H1 (cell line): Measurements from ENCODE around the gene NRSN1. TPM values are rescaled to one million over a fixed set of nuclear protein-coding genes. Genes with fewer than 3 reads are reported as not detected.

Source experiments
- CTCF ChIA-PET: fragments of 300-600 bp; sonication (Branson Sonifier 250); formaldehyde crosslinking; loops from one replicate; lab custom pipeline; 2021; ENCODE audit not compliant: partially characterized antibody; lab: Charles Lee
- POLR2A ChIA-PET: fragments of 300-600 bp; sonication (Branson Sonifier 250); formaldehyde crosslinking; loops from one replicate; lab custom pipeline; 2021; ENCODE audit warnings: inconsistent platforms; ENCODE audit not compliant: partially characterized antibody; lab: Charles Lee
- DNase-seq, 2 experiments: peaks; one replicate each; pipeline versions ENCODE4 v3.0.0 to v3.0.0-alpha.2; 2010 to 2022; ENCODE audit warnings: low spot score in 2 of 2, low read depth in 1 of 2, mixed read lengths in 1 of 2
- FAIRE-seq: peaks from 2 replicates; lab custom pipeline; 2011; peaks lifted over from hg19 to GRCh38; lab: Jason Lieb, UNC
- H2AFZ ChIP-seq: 2 replicates; pipeline ENCODE4 v1.8.1; 2012; ENCODE audit warnings: low read length, inconsistent platforms
- H2AK5ac ChIP-seq: 2 replicates; pipeline ENCODE4 v1.6.1; 2013; ENCODE audit warnings: low read depth, low read length
- H2BK120ac ChIP-seq: replicated peaks from 2 replicates; pipeline ENCODE3; 2013; ENCODE audit warnings: low read depth, low read length, inconsistent platforms
- H2BK12ac ChIP-seq: 2 replicates; pipeline ENCODE4 v1.6.1; 2013; ENCODE audit warnings: low read depth, low read length
- H2BK15ac ChIP-seq: 2 replicates; pipeline ENCODE4 v1.6.1; 2013; ENCODE audit warnings: low read length
- H2BK20ac ChIP-seq: 2 replicates; pipeline ENCODE4 v1.6.1; 2013; ENCODE audit warnings: low read length
- H2BK5ac ChIP-seq: 2 replicates; pipeline ENCODE4 v1.6.1; 2013; ENCODE audit warnings: low read depth, low read length
- H3K14ac ChIP-seq: 2 replicates; pipeline ENCODE4 v1.6.1; 2013; ENCODE audit warnings: inconsistent platforms; ENCODE audit not compliant: insufficient read length
- H3K18ac ChIP-seq: 2 replicates; pipeline ENCODE4 v1.6.1; 2013; ENCODE audit warnings: low read length; ENCODE audit errors: extremely low read depth
- H3K23ac ChIP-seq: 2 replicates; pipeline ENCODE4 v1.6.1; 2013; ENCODE audit warnings: inconsistent platforms; ENCODE audit not compliant: insufficient read length
- H3K23me2 ChIP-seq: 2 replicates; pipeline ENCODE4 v1.6.1; 2013; ENCODE audit warnings: low read depth, low read length
- H3K27ac ChIP-seq: 2 replicates; pipeline ENCODE4 v1.6.1; 2011; ENCODE audit warnings: low read depth, low read length, inconsistent platforms
- H3K27me3 ChIP-seq, 4 experiments: replicated peaks in 1 of 4; 1 replicate in 1 of 4; 2 replicates in 3 of 4; pipeline versions ENCODE4 v1.6.1 to v1.8.1; 2011 to 2013; ENCODE audit warnings: low read length in 3 of 4, mild to moderate bottlenecking in 3 of 4, inconsistent platforms in 2 of 4, mixed read lengths in 2 of 4, moderate library complexity in 1 of 4; ENCODE audit not compliant: control insufficient read depth in 3 of 4, insufficient read depth in 3 of 4; ENCODE audit errors: extremely low read depth in 1 of 4
- H3K36me3 ChIP-seq, 4 experiments: 2 replicates each; pipeline versions ENCODE4 v1.6.1 to v1.8.1; 2011 to 2013; ENCODE audit warnings: mild to moderate bottlenecking in 4 of 4, low read length in 3 of 4, moderate library complexity in 2 of 4, control low read depth in 1 of 4, inconsistent platforms in 1 of 4; ENCODE audit not compliant: insufficient read depth in 4 of 4, control insufficient read depth in 2 of 4
- H3K4ac ChIP-seq: replicated peaks from 2 replicates; pipeline ENCODE3; 2013; ENCODE audit warnings: low read length, low read depth, mixed read lengths, inconsistent platforms; ENCODE audit not compliant: insufficient read length
- H3K4me1 ChIP-seq, 4 experiments: replicated peaks in 1 of 4; 1 replicate in 1 of 4; 2 replicates in 3 of 4; pipeline versions ENCODE4 v1.6.1 to v1.8.1; 2011 to 2013; ENCODE audit warnings: low read length in 3 of 4, inconsistent platforms in 2 of 4, mixed read lengths in 1 of 4; ENCODE audit not compliant: insufficient read depth in 4 of 4, control insufficient read depth in 3 of 4
- H3K4me2 ChIP-seq, 2 experiments: 2 replicates each; pipeline versions ENCODE4 v1.6.1 to v1.8.1; 2011 to 2013; ENCODE audit warnings: low read depth in 2 of 2, low read length in 2 of 2, control low read depth in 1 of 2, inconsistent platforms in 1 of 2, mild to moderate bottlenecking in 1 of 2; ENCODE audit not compliant: insufficient read depth in 1 of 2
- H3K4me3 ChIP-seq, 4 experiments: fragments of 200-600, 300-600 bp in 1 of 4; sonication (generic), shearing (Covaris generic), sonication (Bioruptor Twin) in 1 of 4; 2 replicates each; pipeline versions ENCODE4 v1.5.1 to v1.8.1; 2011 to 2016; ENCODE audit warnings: low read length in 4 of 4, low read depth in 3 of 4, control low read depth in 2 of 4, inconsistent platforms in 2 of 4, mild to moderate bottlenecking in 2 of 4, mixed read lengths in 1 of 4, moderate library complexity in 1 of 4; ENCODE audit not compliant: insufficient read depth in 2 of 4; ENCODE audit errors: extremely low read depth in 1 of 4
- H3K56ac ChIP-seq: replicated peaks from 2 replicates; pipeline ENCODE3; 2013; ENCODE audit warnings: low read depth, mild to moderate bottlenecking, mixed read lengths, low read length, inconsistent platforms; ENCODE audit not compliant: insufficient read length
- H3K79me1 ChIP-seq: 2 replicates; pipeline ENCODE4 v1.6.1; 2013; ENCODE audit warnings: low read depth, low read length, control low read depth
- H3K79me2 ChIP-seq, 2 experiments: 2 replicates each; pipeline versions ENCODE4 v1.6.1 to v1.8.1; 2012 to 2013; ENCODE audit warnings: low read length in 2 of 2, mild to moderate bottlenecking in 2 of 2, inconsistent platforms in 1 of 2; ENCODE audit not compliant: insufficient read depth in 2 of 2, control insufficient read depth in 1 of 2
- H3K9ac ChIP-seq, 4 experiments: replicated peaks in 1 of 4; 1 replicate in 1 of 4; 2 replicates in 3 of 4; pipeline versions ENCODE4 v1.6.1 to v1.8.1; 2011 to 2013; ENCODE audit warnings: low read depth in 3 of 4, low read length in 3 of 4, control low read depth in 2 of 4, mild to moderate bottlenecking in 2 of 4, moderate library complexity in 2 of 4, inconsistent platforms in 1 of 4; ENCODE audit errors: extremely low read depth in 1 of 4
- H3K9me3 ChIP-seq, 2 experiments: 2 replicates each; pipeline versions ENCODE4 v1.6.1 to v1.8.1; 2012 to 2013; ENCODE audit warnings: mild to moderate bottlenecking in 2 of 2, moderate library complexity in 2 of 2, control low read depth in 1 of 2, inconsistent platforms in 1 of 2, low read depth in 1 of 2, low read length in 1 of 2, mixed read lengths in 1 of 2; ENCODE audit not compliant: insufficient read depth in 2 of 2
- H4K20me1 ChIP-seq, 2 experiments: replicated peaks in 1 of 2; 2 replicates each; pipeline versions ENCODE3 to v1.8.1; 2011 to 2013; ENCODE audit warnings: inconsistent platforms in 2 of 2, low read length in 2 of 2, mild to moderate bottlenecking in 1 of 2; ENCODE audit not compliant: insufficient read depth in 2 of 2, control insufficient read depth in 1 of 2
- H4K5ac ChIP-seq: 2 replicates; pipeline ENCODE4 v1.6.1; 2013; ENCODE audit warnings: low read length, low read depth, mixed read lengths, inconsistent platforms; ENCODE audit not compliant: insufficient read length
- H4K8ac ChIP-seq: 2 replicates; pipeline ENCODE4 v1.8.0; 2013; ENCODE audit warnings: mild to moderate bottlenecking, moderate library complexity, low read length, inconsistent platforms; ENCODE audit not compliant: insufficient read depth; ENCODE audit errors: extremely low read depth
- H4K91ac ChIP-seq: replicated peaks from 2 replicates; pipeline ENCODE3; 2013; ENCODE audit warnings: low read length, mixed read lengths, inconsistent platforms; ENCODE audit not compliant: insufficient read length
- BCL11A ChIP-seq, 2 experiments: IDR thresholded peaks; one replicate each; pipeline ENCODE4 v1.6.1; 2011; ENCODE audit warnings: low read depth in 2 of 2, low read length in 2 of 2, mild to moderate bottlenecking in 2 of 2
- CEBPB ChIP-seq: IDR thresholded peaks from 2 replicates; pipeline ENCODE4 v1.6.1; 2012; ENCODE audit warnings: low read depth, low read length
- CHD1 ChIP-seq: IDR thresholded peaks from 2 replicates; pipeline ENCODE4 v1.6.1; 2012; ENCODE audit warnings: low read depth, low read length, improper control_type of control experiment
- CREB1 ChIP-seq: IDR thresholded peaks from 2 replicates; pipeline ENCODE4 v1.6.1; 2012; ENCODE audit warnings: inconsistent platforms
- EZH2 ChIP-seq: fragments of 200-600 bp; sonication (generic); IDR thresholded peaks from 2 replicates; pipeline ENCODE4 v1.7.1; 2012; ENCODE audit warnings: low read depth, mild to moderate bottlenecking, moderate library complexity, low read length, inconsistent platforms; ENCODE audit not compliant: severe bottlenecking
- GTF2F1 ChIP-seq: IDR thresholded peaks from 2 replicates; pipeline ENCODE4 v1.6.1; 2012; ENCODE audit warnings: low read depth, low read length, improper control_type of control experiment, borderline replicate concordance
- JUND ChIP-seq: IDR thresholded peaks from 2 replicates; pipeline ENCODE4 v1.6.1; 2011; ENCODE audit warnings: mild to moderate bottlenecking, improper control_type of control experiment, low read length
- KDM4A ChIP-seq: IDR thresholded peaks from one replicate; pipeline ENCODE4 v1.7.1; 2012; ENCODE audit warnings: low read depth, mild to moderate bottlenecking, moderate library complexity, low read length, inconsistent platforms; ENCODE audit not compliant: severe bottlenecking
- POLR2A ChIP-seq, 2 experiments: IDR thresholded peaks; 1 replicate in 1 of 2; 2 replicates in 1 of 2; pipeline ENCODE4 v1.6.1; 2011; ENCODE audit warnings: low read depth in 2 of 2, low read length in 2 of 2, mild to moderate bottlenecking in 2 of 2; ENCODE audit errors: control extremely low read depth in 1 of 2
- POLR2AphosphoS5 ChIP-seq: IDR thresholded peaks from 2 replicates; pipeline ENCODE4 v1.6.1; 2011; ENCODE audit warnings: low read depth, low read length
- RNF2 ChIP-seq: fragments of 200-900, 300-1000 bp; sonication (generic); IDR thresholded peaks from 2 replicates; pipeline ENCODE4 v1.7.1; 2016; ENCODE audit warnings: borderline replicate concordance, low read depth, mild to moderate bottlenecking, antibody characterized with exemption, low read length; ENCODE audit not compliant: poor library complexity, severe bottlenecking; ENCODE audit errors: missing control alignments
- RXRA ChIP-seq: IDR thresholded peaks from 2 replicates; pipeline ENCODE4 v1.6.1; 2011; ENCODE audit warnings: low read depth, mild to moderate bottlenecking, low read length, moderate library complexity; ENCODE audit not compliant: insufficient read depth
- YY1 ChIP-seq: IDR thresholded peaks from 2 replicates; pipeline ENCODE4 v1.6.1; 2011; ENCODE audit warnings: low read depth, mild to moderate bottlenecking, low read length
- WGBS, 2 experiments: shearing (Covaris generic) in 1 of 2; methylation state at CpG; one replicate each; pipeline versions ENCODE4 v1.1.6 to v1.1.7; 2013 to 2015; ENCODE audit warnings: low lambda C conversion rate in 2 of 2, mixed read lengths in 2 of 2, inconsistent platforms in 1 of 2, low coverage in 1 of 2, missing lambda C conversion rate in 1 of 2; ENCODE audit not compliant: insufficient replicate concordance in 2 of 2, insufficient coverage in 1 of 2, insufficient read length in 1 of 2; ENCODE audit errors: extremely low coverage in 1 of 2, missing lambda C conversion rate in 1 of 2; 5-methylcytosine and 5-hydroxymethylcytosine counted together
- polyA plus RNA-seq, 7 experiments: library from polyadenylated mRNA; depleted of rRNA in 3 of 7; stranded (reverse) in 5 of 7; unstranded in 2 of 7; fragments of >200 nt in 5 of 7; fragments of 200-250 nt in 2 of 7; gene quantifications; 1 replicate in 5 of 7; 2 replicates in 1 of 7; 4 replicates in 1 of 7; pipeline versions ENCODE4 v1.2.1 to v1.2.3, GENCODE V29; 2011 to 2013; ENCODE audit warnings: missing spikeins in 2 of 7, mixed read lengths in 2 of 7
- total RNA-seq: library from RNA; stranded (reverse); fragmentation: NEBNext Ultra II Directional; extraction: Animal tissue kit (Norgen Biotek cat#: 25700); gene quantifications from 2 replicates; pipeline ENCODE4 v1.2.1, GENCODE V29; 2021
- TF ChIP-seq, protein P1 (sequence below): IDR thresholded peaks from 2 replicates; pipeline ENCODE4 v1.6.1; 2012; ENCODE audit warnings: inconsistent platforms
- TF ChIP-seq, protein P2 (sequence below): IDR thresholded peaks from 2 replicates; pipeline ENCODE4 v1.6.1; 2012; ENCODE audit warnings: inconsistent platforms

Gene NRSN1
- total and polyA plus RNA-seq, 2 of the 8 experiments (the other 6 are each of a cell fraction or from before 2014, with no cell fraction given), result 0.15 to 0.78 TPM

DNA sequence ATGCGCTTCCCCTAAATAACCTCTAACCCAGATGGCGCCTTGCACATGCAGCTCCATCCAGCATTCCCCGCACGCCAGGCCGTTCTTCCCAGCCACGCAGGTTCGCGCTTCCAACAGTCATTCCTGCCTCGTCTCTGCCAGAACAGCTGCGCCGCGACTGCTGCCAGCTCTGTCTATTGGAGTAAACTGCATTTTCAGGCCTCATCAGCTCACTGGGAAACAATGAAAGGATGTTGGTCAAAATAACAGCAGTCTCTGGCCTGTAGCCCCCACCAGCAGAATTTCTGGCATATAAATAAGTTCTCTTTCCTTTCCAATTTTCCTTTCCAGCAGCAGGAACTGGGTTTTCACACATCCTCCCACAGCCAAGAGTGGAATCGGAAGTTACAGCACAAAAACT is 14.6 kb downstream of the NRSN1 start:
- Histone ChIP-seq H2BK5ac (no peak overlapping the region; the same call in 1 of the 2 replicates), H3K23me2 (no peaks in the 10 kb centered on the region), H4K8ac (no peak overlapping the region), H2BK20ac (no peak overlapping the region), H3K4me3 (no peak overlapping the region), H3K9me3 (no peaks in the 10 kb centered on the region; a peak in 1 of 4 replicates), H3K14ac (no peak overlapping the region), H3K4ac (no peak overlapping the region), H2BK15ac (no peak overlapping the region), H2AFZ (no peak overlapping the region), H4K5ac (no peak overlapping the region), H3K27ac (no peak overlapping the region), H3K4me2 (no peak overlapping the region), H4K91ac (no peak overlapping the region), H2BK120ac (no peak overlapping the region), H3K27me3 (no peaks in the 10 kb centered on the region), H3K36me3 (no peaks in the 10 kb centered on the region), H2BK12ac (no peak overlapping the region), H3K79me2 (no peaks in the 10 kb centered on the region), H3K23ac (no peak overlapping the region), H2AK5ac (no peak overlapping the region), H3K18ac (no peak overlapping the region), H4K20me1 (no peaks in the 10 kb centered on the region), H3K4me1 (no peaks in the 10 kb centered on the region), H3K79me1 (no peaks in the 10 kb centered on the region), H3K56ac (no peak overlapping the region), H3K9ac (no peak overlapping the region)
- CTCF ChIA-PET, result interaction anchor here (0.9 to 1.1 kb wide), 2 partner anchors 14 to 143 kb away, joined by 4 to 5 read pairs; partner anchors contain the start of gene NRSN1
- DNase-seq (no peak), FAIRE-seq (no peak)
- POLR2A ChIA-PET, result no interaction called here
- WGBS, 2 experiments, result 95% methylated on average over 13 of the region's 13 CpGs; no CpG with 5 or more reads in 1 of the 2 experiments
- no peak for TF ChIP-seq POLR2AphosphoS5
- TF ChIP-seq CREB1, result no peak
- no peak for TF ChIP-seq GTF2F1
- no peak for TF ChIP-seq POLR2A (IDR thresholded peaks at IDR 0.05; ENCODE audit: control extremely low read depth in 1 of 2, low read depth in 2 of 2, low read length in 2 of 2)
- TF ChIP-seq RXRA, result no peak
- no peak for TF ChIP-seq JUND
- TF ChIP-seq, protein P1, sequence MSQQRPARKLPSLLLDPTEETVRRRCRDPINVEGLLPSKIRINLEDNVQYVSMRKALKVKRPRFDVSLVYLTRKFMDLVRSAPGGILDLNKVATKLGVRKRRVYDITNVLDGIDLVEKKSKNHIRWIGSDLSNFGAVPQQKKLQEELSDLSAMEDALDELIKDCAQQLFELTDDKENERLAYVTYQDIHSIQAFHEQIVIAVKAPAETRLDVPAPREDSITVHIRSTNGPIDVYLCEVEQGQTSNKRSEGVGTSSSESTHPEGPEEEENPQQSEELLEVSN, result no peak
- TF ChIP-seq BCL11A (IDR thresholded peaks at IDR 0.05; ENCODE audit: low read depth in 2 of 2, low read length in 2 of 2), result no peak
- TF ChIP-seq CEBPB, result no peak
- no peak for TF ChIP-seq CHD1
- TF ChIP-seq YY1, result no peak
- no peak for TF ChIP-seq RNF2
- TF ChIP-seq KDM4A, result no peak
- TF ChIP-seq EZH2, result no peak
- TF ChIP-seq, protein P2, sequence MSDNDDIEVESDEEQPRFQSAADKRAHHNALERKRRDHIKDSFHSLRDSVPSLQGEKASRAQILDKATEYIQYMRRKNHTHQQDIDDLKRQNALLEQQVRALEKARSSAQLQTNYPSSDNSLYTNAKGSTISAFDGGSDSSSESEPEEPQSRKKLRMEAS, result no peak
